ENCODE data around the gene ZNF341. TPM values are rescaled to one million over a fixed set of nuclear protein-coding genes. Genes with fewer than 3 reads are reported as not detected.
A peak's percentile ranks its signal among the peaks of the same experiment; 100 is the strongest.

Gene ZNF341
- total and polyA plus RNA-seq, 3 donors from 2014 or later: 5.5 to 8.7 (median 7.0) TPM

DNA sequence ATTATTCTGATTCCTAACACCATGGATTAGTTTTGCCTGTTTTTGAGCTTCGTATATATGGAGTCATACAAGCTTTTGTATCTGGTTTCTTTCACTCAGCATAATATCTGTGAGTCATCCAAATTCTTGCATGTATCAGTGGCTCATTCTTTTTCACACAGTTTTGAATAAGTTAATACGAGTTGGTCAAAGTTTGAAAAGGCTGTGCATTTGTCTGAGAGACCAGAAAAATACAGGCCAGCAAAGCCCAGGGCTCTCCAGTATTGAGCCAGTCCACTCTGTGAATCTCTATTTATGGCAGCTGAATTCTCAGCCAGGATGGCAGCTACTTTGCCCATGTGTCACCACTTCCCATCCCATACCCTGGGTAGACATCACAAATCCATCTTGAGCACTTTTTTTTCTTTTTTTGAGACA, 72.1 kb downstream of the ZNF341 start:
- intact Hi-C loops (cut with DNase I; ENCODE audit: low total_unique reads): no loop called here
- 82 to 86% methylated on average over 2 of the region's 2 CpGs for WGBS, 2 donors
- H3K9me3 ChIP-seq: no peaks in the 10 kb centered on the region
- TF ChIP-seq, protein P1, sequence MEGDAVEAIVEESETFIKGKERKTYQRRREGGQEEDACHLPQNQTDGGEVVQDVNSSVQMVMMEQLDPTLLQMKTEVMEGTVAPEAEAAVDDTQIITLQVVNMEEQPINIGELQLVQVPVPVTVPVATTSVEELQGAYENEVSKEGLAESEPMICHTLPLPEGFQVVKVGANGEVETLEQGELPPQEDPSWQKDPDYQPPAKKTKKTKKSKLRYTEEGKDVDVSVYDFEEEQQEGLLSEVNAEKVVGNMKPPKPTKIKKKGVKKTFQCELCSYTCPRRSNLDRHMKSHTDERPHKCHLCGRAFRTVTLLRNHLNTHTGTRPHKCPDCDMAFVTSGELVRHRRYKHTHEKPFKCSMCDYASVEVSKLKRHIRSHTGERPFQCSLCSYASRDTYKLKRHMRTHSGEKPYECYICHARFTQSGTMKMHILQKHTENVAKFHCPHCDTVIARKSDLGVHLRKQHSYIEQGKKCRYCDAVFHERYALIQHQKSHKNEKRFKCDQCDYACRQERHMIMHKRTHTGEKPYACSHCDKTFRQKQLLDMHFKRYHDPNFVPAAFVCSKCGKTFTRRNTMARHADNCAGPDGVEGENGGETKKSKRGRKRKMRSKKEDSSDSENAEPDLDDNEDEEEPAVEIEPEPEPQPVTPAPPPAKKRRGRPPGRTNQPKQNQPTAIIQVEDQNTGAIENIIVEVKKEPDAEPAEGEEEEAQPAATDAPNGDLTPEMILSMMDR (IDR thresholded peaks at IDR 0.05): no peak
- no peak for DNase-seq
- no peaks in the 10 kb centered on the region for H3K4me1 ChIP-seq
- no peaks in the 10 kb centered on the region for H3K27me3 ChIP-seq
- H3K36me3 ChIP-seq (ENCODE audit: low read depth, missing control alignments): no peaks in the 10 kb centered on the region
- no peak overlapping the region for H3K27ac ChIP-seq
- H3K4me3 ChIP-seq: no peak overlapping the region

GRCh38 chr20:33808388-33808787, 76.6 kb downstream of the ZNF341 start:
- no peaks in the 10 kb centered on the region for H3K9me3 ChIP-seq
- no peak overlapping the region for H3K27ac ChIP-seq
- H3K36me3 ChIP-seq (ENCODE audit: low read depth, missing control alignments): no peaks in the 10 kb centered on the region
- no peaks in the 10 kb centered on the region for H3K27me3 ChIP-seq
- no peak overlapping the region for H3K4me3 ChIP-seq
- TF ChIP-seq, protein P1 (IDR thresholded peaks at IDR 0.05): no peak
- TF ChIP-seq POLR2A (IDR thresholded peaks at IDR 0.05): no peak
- intact Hi-C loops (cut with DNase I; ENCODE audit: low total_unique reads): no loop called here
- peaks cover 10% of the 10 kb centered on the region for H3K4me1 ChIP-seq
- DNase-seq: no peak
- 91 to 96% methylated on average over 3 of the region's 3 CpGs for WGBS, 2 donors

GRCh38 chr20:33810259-33810658, 78.5 kb downstream of the ZNF341 start:
- Histone ChIP-seq H3K36me3 (ENCODE audit: low read depth, missing control alignments) (no peaks in the 10 kb centered on the region), H3K27ac (no peak overlapping the region), H3K4me3 (no peak overlapping the region), H3K4me1 (peaks cover 23% of the 10 kb centered on the region), H3K9me3 (no peaks in the 10 kb centered on the region), H3K27me3 (no peaks in the 10 kb centered on the region)
- no peak for DNase-seq
- TF ChIP-seq, protein P1 (IDR thresholded peaks at IDR 0.05): no peak
- TF ChIP-seq POLR2A (IDR thresholded peaks at IDR 0.05): no peak
- WGBS, 2 donors: 43 to 50% methylated on average over 5 of the region's 5 CpGs
- intact Hi-C loops (cut with DNase I; ENCODE audit: low total_unique reads): no loop called here

GRCh38 chr20:33810885-33811775, 79.3 kb downstream of the ZNF341 start, which contains the start of gene CHMP4B:
TSS of gene CHMP4B (plus strand) at chr20:33811348. CDS start at chr20:33811469, 121 bp downstream.
- intact Hi-C loops (cut with DNase I; ENCODE audit: low total_unique reads): no loop called here
- H3K27me3 ChIP-seq: no peaks in the 10 kb centered on the region
- peak within 1 kb of the TSS; percentile 70 to 95 for H3K27ac ChIP-seq
- H3K4me1 ChIP-seq: peaks cover 23% of the 10 kb centered on the region
- peak; percentile 38 for TF ChIP-seq POLR2A (IDR thresholded peaks at IDR 0.05)
- TF ChIP-seq, protein P1 (IDR thresholded peaks at IDR 0.05): no peak
- H3K4me3 ChIP-seq: peak within 1 kb of the TSS; percentile 97 to 98
- no peaks in the 10 kb centered on the region for H3K36me3 ChIP-seq (ENCODE audit: low read depth, missing control alignments)
- 0% methylated on average over 18 to 66 of the region's 71 CpGs for WGBS, 2 donors
- H3K9me3 ChIP-seq: no peaks in the 10 kb centered on the region
- DNase-seq: peak; percentile 100
